H1 (cell line): Measurements from ENCODE around the gene NDP. TPM values are rescaled to one million over a fixed set of nuclear protein-coding genes. Genes with fewer than 3 reads are reported as not detected.

Source experiments
- SIN3A ChIP-seq, 2 experiments: IDR thresholded peaks in 1 of 2; conservative IDR thresholded peaks in 1 of 2; 2 replicates each; pipeline ENCODE4 v1.6.1; 2011 to 2012; ENCODE audit warnings: low read length in 2 of 2, improper control_type of control experiment in 1 of 2, low read depth in 1 of 2, mild to moderate bottlenecking in 1 of 2
- polyA plus RNA-seq, 7 experiments: library from polyadenylated mRNA; depleted of rRNA in 3 of 7; stranded (reverse) in 5 of 7; unstranded in 2 of 7; fragments of >200 nt in 5 of 7; fragments of 200-250 nt in 2 of 7; gene quantifications; 1 replicate in 5 of 7; 2 replicates in 1 of 7; 4 replicates in 1 of 7; pipeline versions ENCODE4 v1.2.1 to v1.2.3, GENCODE V29; 2011 to 2013; ENCODE audit warnings: missing spikeins in 2 of 7, mixed read lengths in 2 of 7
- total RNA-seq: library from RNA; stranded (reverse); fragmentation: NEBNext Ultra II Directional; extraction: Animal tissue kit (Norgen Biotek cat#: 25700); gene quantifications from 2 replicates; pipeline ENCODE4 v1.2.1, GENCODE V29; 2021

Gene NDP
- total and polyA plus RNA-seq, 2 of the 8 experiments (the other 6 are each of a cell fraction or from before 2014, with no cell fraction given): 0.26 to 0.82 TPM

DNA sequence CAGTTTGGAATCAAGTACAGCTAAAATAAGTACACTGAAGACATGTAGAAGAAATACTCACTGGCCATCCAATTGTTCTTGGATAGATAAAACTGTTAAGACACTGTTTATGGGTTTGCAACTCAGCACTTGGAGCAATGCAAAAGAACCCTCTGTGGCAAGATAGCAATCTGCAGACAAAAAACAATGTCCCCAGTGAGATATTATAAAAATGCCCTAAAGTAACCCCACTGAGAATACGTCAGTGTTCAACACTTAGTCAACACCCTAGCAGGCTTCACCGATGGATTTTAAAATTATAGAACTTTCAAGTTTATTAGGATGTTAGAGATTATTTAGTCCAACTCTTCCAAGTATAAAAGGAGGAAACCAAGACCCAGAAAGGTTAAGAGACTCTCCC, 47.5 kb upstream of the NDP start (continued):
- no peak for TF ChIP-seq SIN3A (conservative IDR thresholded peaks at IDR 0.05 in 1 of 2, IDR thresholded peaks at IDR 0.05 in 1 of 2; ENCODE audit: low read depth in 1 of 2, low read length in 2 of 2)
